Caki2 (cell line): ENCODE results near the gene RNLS. TPM values are rescaled to one million over a fixed set of nuclear protein-coding genes. Genes with fewer than 3 reads are reported as not detected.

Experiments
- DNase-seq: peaks from one replicate; pipeline ENCODE4 v3.0.0-alpha.2; 2015; ENCODE audit warnings: low read depth
- in situ Hi-C: cut with HindIII; loops from 2 replicates; pipeline ENCODE4 v1.10.0; 2016; ENCODE audit warnings: low sequenced_read_pairs, low pct_unique_long_range_greater_than_20kb, mixed read lengths
- total RNA-seq: library from RNA; depleted of rRNA; stranded (reverse); fragments of >200 nt; shearing (Covaris generic); gene quantifications from 2 replicates; pipeline ENCODE4 v1.2.3, GENCODE V29; 2014; ENCODE audit warnings: low replicate concordance

Gene RNLS
- total RNA-seq, 1 experiment from 2014 or later = 19.1 TPM

GRCh38 chr10:88528806-88529570 lies 54.1 kb downstream of the RNLS start:
- DNase-seq = no peak
- in situ Hi-C loops = no loop called here

GRCh38 chr10:88528201-88528600 lies 54.9 kb downstream of the RNLS start:
- in situ Hi-C loops = no loop called here
- DNase-seq = no peak

GRCh38 chr10:88527245-88527644 lies 55.9 kb downstream of the RNLS start:
- in situ Hi-C loops = no loop called here
- no peak for DNase-seq

GRCh38 chr10:88526501-88527105 lies 56.5 kb downstream of the RNLS start:
- DNase-seq = no peak
- in situ Hi-C loops = no loop called here

- in situ Hi-C loops = no loop called here
- DNase-seq = peak; percentile 67
Observed at GRCh38 chr10:88525371-88526069, 57.6 kb downstream of the RNLS start.

- in situ Hi-C loops = no loop called here
Observed at GRCh38 chr10:88523739-88524400, 59.2 kb downstream of the RNLS start.

GRCh38 chr10:88522715-88523114 lies 60.4 kb downstream of the RNLS start:
- no peak for DNase-seq
- in situ Hi-C loops = no loop called here

More at GRCh38 chr10:88523739-88524400, 59.2 kb downstream of the RNLS start:
- DNase-seq = peak; percentile 25

GRCh38 chr10:88521791-88522190 lies 61.3 kb downstream of the RNLS start:
- in situ Hi-C loops = no loop called here
- DNase-seq = no peak

GRCh38 chr10:88515235-88515634 lies 67.9 kb downstream of the RNLS start:
- no peak for DNase-seq
- in situ Hi-C loops = no loop called here

GRCh38 chr10:88512599-88512998 lies 70.5 kb downstream of the RNLS start:
- in situ Hi-C loops = no loop called here
- DNase-seq = no peak

GRCh38 chr10:88508796-88509195 lies 74.3 kb downstream of the RNLS start:
- no peak for DNase-seq
- in situ Hi-C loops = no loop called here

- DNase-seq = no peak
- in situ Hi-C loops = no loop called here
Observed at GRCh38 chr10:88507826-88508453, 75.2 kb downstream of the RNLS start.

GRCh38 chr10:88507404-88507803 lies 75.7 kb downstream of the RNLS start:
- in situ Hi-C loops = no loop called here

GRCh38 chr10:88505680-88506215 lies 77.4 kb downstream of the RNLS start:
- DNase-seq = no peak
- in situ Hi-C loops = no loop called here

More at GRCh38 chr10:88507404-88507803, 75.7 kb downstream of the RNLS start:
- no peak for DNase-seq

GRCh38 chr10:88505265-88505664 lies 77.9 kb downstream of the RNLS start:
- in situ Hi-C loops = no loop called here
- no peak for DNase-seq

- in situ Hi-C loops = no loop called here
- DNase-seq = no peak
Observed at GRCh38 chr10:88500656-88501055, 82.5 kb downstream of the RNLS start.

GRCh38 chr10:88499569-88500470 lies 83.3 kb downstream of the RNLS start:
- in situ Hi-C loops = no loop called here
- no peak for DNase-seq
